AG04450 (cell line): ENCODE results near the gene GPR31. TPM values are rescaled to one million over a fixed set of nuclear protein-coding genes. Genes with fewer than 3 reads are reported as not detected.

Experiments used
- CTCF ChIA-PET: fragments of 300-600, 350-600 bp; formaldehyde crosslinking; extraction: SDS; loops from one replicate; lab custom pipeline; 2022; ENCODE audit warnings: antibody characterized with exemption, inconsistent platforms; lab: Charles Lee
- POLR2A ChIA-PET: fragments of 350-600 bp; formaldehyde crosslinking; extraction: SDS; loops from one replicate; lab custom pipeline; 2021; ENCODE audit warnings: antibody characterized with exemption, inconsistent platforms; lab: Yijun Ruan, JAX
- DNase-seq: peaks from one replicate; pipeline ENCODE4 v3.0.0-alpha.2; 2011; ENCODE audit warnings: low read depth, low spot score
- H3K27ac ChIP-seq: one replicate; pipeline ENCODE4 v1.5.1; 2012; ENCODE audit warnings: low read depth, low read length, control low read depth
- H3K27me3 ChIP-seq: one replicate; pipeline ENCODE4 v1.6.0; 2012; ENCODE audit warnings: low read length; ENCODE audit not compliant: control insufficient read depth, insufficient read depth
- H3K4me3 ChIP-seq: 2 replicates; pipeline ENCODE4 v1.5.1; 2011; ENCODE audit warnings: mild to moderate bottlenecking, low read depth, low read length, control low read depth
- H3K9me3 ChIP-seq: 2 replicates; pipeline ENCODE4 v1.5.1; 2012; ENCODE audit warnings: low read length; ENCODE audit not compliant: control insufficient read depth, insufficient read depth
- polyA plus RNA-seq: library from polyadenylated mRNA; depleted of rRNA; stranded (reverse); fragments of >200 nt; gene quantifications from 2 replicates; pipeline ENCODE4 v1.2.3, GENCODE V29; 2011; rRNA removed
- TF ChIP-seq, protein P1 (sequence below): IDR thresholded peaks from 2 replicates; pipeline ENCODE4 v1.5.1; 2011; ENCODE audit warnings: low read depth, low read length, control low read depth, inconsistent platforms

GPR31 gene
- polyA plus RNA-seq, 1 experiment: not detected

DNA sequence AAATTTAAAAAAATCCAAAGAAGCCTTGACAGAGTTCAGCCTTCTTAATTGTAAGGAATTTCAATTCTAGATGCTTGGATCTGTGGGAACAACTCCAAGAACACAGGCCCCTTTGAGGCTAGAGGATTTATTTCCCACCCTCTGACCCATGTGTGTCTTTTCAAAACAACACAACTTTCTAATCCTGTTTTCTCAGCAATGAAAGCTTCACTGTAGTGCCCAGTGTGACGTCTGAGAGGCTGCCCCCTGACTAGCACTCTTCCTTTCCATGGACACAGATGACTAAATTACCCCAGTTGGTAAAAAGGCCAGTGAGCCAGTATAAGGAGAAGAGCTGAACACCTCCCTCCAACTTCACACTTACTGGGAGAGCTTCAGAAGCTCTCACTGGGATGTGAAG lies 51.4 kb downstream of the GPR31 start:
- ChIA-PET CTCF (no interaction called here), POLR2A (no interaction called here)
- Histone ChIP-seq H3K9me3 (peaks cover 22% of the 10 kb centered on the region), H3K27me3 (no peaks in the 10 kb centered on the region), H3K4me3 (no peak overlapping the region), H3K27ac (no peak overlapping the region)
- no peak for DNase-seq
- TF ChIP-seq, protein P1, sequence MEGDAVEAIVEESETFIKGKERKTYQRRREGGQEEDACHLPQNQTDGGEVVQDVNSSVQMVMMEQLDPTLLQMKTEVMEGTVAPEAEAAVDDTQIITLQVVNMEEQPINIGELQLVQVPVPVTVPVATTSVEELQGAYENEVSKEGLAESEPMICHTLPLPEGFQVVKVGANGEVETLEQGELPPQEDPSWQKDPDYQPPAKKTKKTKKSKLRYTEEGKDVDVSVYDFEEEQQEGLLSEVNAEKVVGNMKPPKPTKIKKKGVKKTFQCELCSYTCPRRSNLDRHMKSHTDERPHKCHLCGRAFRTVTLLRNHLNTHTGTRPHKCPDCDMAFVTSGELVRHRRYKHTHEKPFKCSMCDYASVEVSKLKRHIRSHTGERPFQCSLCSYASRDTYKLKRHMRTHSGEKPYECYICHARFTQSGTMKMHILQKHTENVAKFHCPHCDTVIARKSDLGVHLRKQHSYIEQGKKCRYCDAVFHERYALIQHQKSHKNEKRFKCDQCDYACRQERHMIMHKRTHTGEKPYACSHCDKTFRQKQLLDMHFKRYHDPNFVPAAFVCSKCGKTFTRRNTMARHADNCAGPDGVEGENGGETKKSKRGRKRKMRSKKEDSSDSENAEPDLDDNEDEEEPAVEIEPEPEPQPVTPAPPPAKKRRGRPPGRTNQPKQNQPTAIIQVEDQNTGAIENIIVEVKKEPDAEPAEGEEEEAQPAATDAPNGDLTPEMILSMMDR: no peak

Other genes with a start within 250 kb of the GPR31 start
- 25.2 and 28.0 TPM in 2 replicates for gene RNASET2, start 201.4 kb downstream of the GPR31 start, polyA plus RNA-seq
- gene CEP43, start 158.6 kb downstream of the GPR31 start, polyA plus RNA-seq: 12.7 and 21.4 TPM in 2 replicates
- gene CCR6, start 34.9 kb downstream of the GPR31 start, polyA plus RNA-seq: not detected in 2 replicates
- gene UNC93A, start 133.3 kb upstream of the GPR31 start, polyA plus RNA-seq: not detected in 2 replicates
- gene TTLL2, start 167.1 kb upstream of the GPR31 start, polyA plus RNA-seq: not detected in 2 replicates